AG09319 (cell line): Measurements from ENCODE around the gene DARS2.

Experiments used
- DNase-seq: peaks from one replicate; pipeline ENCODE4 v3.0.0-alpha.2; 2010; ENCODE audit warnings: low read depth; ENCODE audit errors: extremely low read depth
- CTCF ChIP-seq: IDR thresholded peaks from 2 replicates; pipeline ENCODE4 v1.5.1; 2011; ENCODE audit warnings: low read depth, mild to moderate bottlenecking, inconsistent platforms, low read length, moderate library complexity

The DARS2 gene

GRCh38 chr1:173900427-173900826 lies 76.0 kb downstream of the DARS2 start:
- no peak for DNase-seq
- TF ChIP-seq CTCF = no peak

GRCh38 chr1:173900992-173901391 lies 76.5 kb downstream of the DARS2 start:
- TF ChIP-seq CTCF = no peak
- DNase-seq = no peak

GRCh38 chr1:173903827-173904531 lies 79.5 kb downstream of the DARS2 start:
- no peak for TF ChIP-seq CTCF
- DNase-seq = no peak
